Ascending aorta (tissue), 2 donors: ENCODE measurements around the gene UPK1A. TPM values are rescaled to one million over a fixed set of nuclear protein-coding genes. Genes with fewer than 3 reads are reported as not detected.

Experiments
- DNase-seq, 2 donors: peaks; one replicate each; pipeline ENCODE4 v3.0.0-alpha.2; 2019; ENCODE audit warnings: low spot score in 2 of 2
- H3K27ac ChIP-seq, 2 donors: fragments of 200-600 bp; sonication (generic); one replicate each; pipeline ENCODE4 v1.5.1; 2016 to 2017; ENCODE audit warnings: mild to moderate bottlenecking in 1 of 2
- H3K27me3 ChIP-seq: fragments of 200-600 bp; sonication (generic); one replicate; pipeline ENCODE4 v1.5.1; 2017
- H3K36me3 ChIP-seq, 2 donors: fragments of 200-600 bp; sonication (generic); one replicate each; pipeline ENCODE4 v1.5.1; 2016
- H3K4me1 ChIP-seq, 2 donors: fragments of 200-600 bp; sonication (generic); one replicate each; pipeline ENCODE4 v1.5.1; 2016 to 2017; ENCODE audit warnings: mild to moderate bottlenecking in 1 of 2
- H3K4me3 ChIP-seq, 2 donors: fragments of 200-600 bp; sonication (generic); one replicate each; pipeline ENCODE4 v1.5.1; 2016 to 2017; ENCODE audit warnings: mild to moderate bottlenecking in 1 of 2
- H3K9me3 ChIP-seq, 2 donors: fragments of 200-600 bp; sonication (generic); one replicate each; pipeline ENCODE4 v1.5.1; 2016
- CTCF ChIP-seq, 3 experiments: fragments of 200-600 bp in 2 of 3; fragments of 450-650 bp in 1 of 3; sonication (generic) in 2 of 3; IDR thresholded peaks; one replicate each; pipeline ENCODE4 v1.5.1; 2016 to 2019; ENCODE audit warnings: antibody characterized with exemption in 3 of 3, mild to moderate bottlenecking in 1 of 3, moderate library complexity in 1 of 3
- intact Hi-C: fragments of 100-400 bp; cut with DNase I; formaldehyde crosslinking; loops from one replicate; pipeline ENCODE4 v1.15.1; 2023
- total RNA-seq: library from RNA; depleted of rRNA; stranded (reverse); fragments of >200 nt; gene quantifications from one replicate; pipeline ENCODE4 v1.1.0, GENCODE V29; 2016

Gene UPK1A
- total RNA-seq, 1 donor from 2014 or later: not detected

GRCh38 chr19:35622750-35623149, 43.6 kb upstream of the UPK1A start:
- no peak overlapping the region for H3K27ac ChIP-seq
- no peaks in the 10 kb centered on the region for H3K4me1 ChIP-seq
- H3K36me3 ChIP-seq: peaks cover 0 to 15% of the 10 kb centered on the region in 2 donors
- intact Hi-C loops: no loop called here
- DNase-seq: no peak
- H3K4me3 ChIP-seq: no peak overlapping the region
- no peaks in the 10 kb centered on the region for H3K9me3 ChIP-seq
- no peaks in the 10 kb centered on the region for H3K27me3 ChIP-seq
- TF ChIP-seq CTCF (IDR thresholded peaks at IDR 0.05): no peak

- TF ChIP-seq CTCF (IDR thresholded peaks at IDR 0.05): no peak
- H3K4me1 ChIP-seq: peaks cover 0 to 3% of the 10 kb centered on the region in 2 donors
- H3K4me3 ChIP-seq: no peak overlapping the region
- H3K9me3 ChIP-seq: no peaks in the 10 kb centered on the region
- peaks cover 0 to 10% of the 10 kb centered on the region in 2 donors for H3K36me3 ChIP-seq
- H3K27ac ChIP-seq: no peak overlapping the region
- no peak for DNase-seq
- intact Hi-C loops: no loop called here
- H3K27me3 ChIP-seq: no peaks in the 10 kb centered on the region
Observed at GRCh38 chr19:35623327-35624010, 42.8 kb upstream of the UPK1A start.

GRCh38 chr19:35628264-35628564, 38.1 kb upstream of the UPK1A start:
- intact Hi-C loops: loop anchor here (1.0 to 5.0 kb wide), 5 partner anchors 15 to 129 kb away; partner anchors contain the start of genes COX6B1, HAUS5, HSPB6 and PROSER3
- TF ChIP-seq CTCF (IDR thresholded peaks at IDR 0.05): no peak
- Histone ChIP-seq H3K4me3 (peak overlapping the region; percentile 74 to 97), H3K27ac (peak overlapping the region; percentile 73 to 91), H3K4me1 (peaks cover 5 to 10% of the 10 kb centered on the region in 2 donors), H3K27me3 (no peaks in the 10 kb centered on the region), H3K9me3 (no peaks in the 10 kb centered on the region), H3K36me3 (peaks cover 24 to 28% of the 10 kb centered on the region in 2 donors)
- no peak for DNase-seq

- peaks cover 29 to 33% of the 10 kb centered on the region in 2 donors for H3K36me3 ChIP-seq
- DNase-seq: peak; percentile 95 to 99
- peaks cover 5 to 10% of the 10 kb centered on the region in 2 donors for H3K4me1 ChIP-seq
- peak within 1 kb of the TSS; percentile 74 to 97 for H3K4me3 ChIP-seq
- no peaks in the 10 kb centered on the region for H3K27me3 ChIP-seq
- TF ChIP-seq CTCF (IDR thresholded peaks at IDR 0.05): no peak
- intact Hi-C loops: loop anchor here (1.0 to 5.0 kb wide), 6 partner anchors 15 to 129 kb away; partner anchors contain the start of genes COX6B1, HAUS5, HSPB6 and PROSER3
- peak within 1 kb of the TSS; percentile 73 to 91 for H3K27ac ChIP-seq
- H3K9me3 ChIP-seq: no peaks in the 10 kb centered on the region
Observed at GRCh38 chr19:35628565-35629331, 37.6 kb upstream of the UPK1A start, which contains the start of gene RBM42. Gene RBM42, plus strand, starts transcription at chr19:35629036. Its CDS starts 118 bp downstream, at chr19:35629154.

- H3K36me3 ChIP-seq: peaks cover 35 to 38% of the 10 kb centered on the region in 2 donors
- peaks cover 5 to 10% of the 10 kb centered on the region in 2 donors for H3K4me1 ChIP-seq
- H3K27ac ChIP-seq: peak overlapping the region; percentile 73 to 90
- peak overlapping the region; percentile 74 to 97 for H3K4me3 ChIP-seq
- no peak for DNase-seq
- intact Hi-C loops: loop anchor here (1.0 to 5.0 kb wide), 2 partner anchors 84 to 128 kb away; partner anchors contain the start of genes HSPB6, PROSER3 and TMEM147
- H3K9me3 ChIP-seq: no peaks in the 10 kb centered on the region
- no peak for TF ChIP-seq CTCF (IDR thresholded peaks at IDR 0.05)
- no peaks in the 10 kb centered on the region for H3K27me3 ChIP-seq
Observed at GRCh38 chr19:35629332-35629633, 37.0 kb upstream of the UPK1A start.
